Measurements from ENCODE around the gene PHC2. TPM values are rescaled to one million over a fixed set of nuclear protein-coding genes. Genes with fewer than 3 reads are reported as not detected.

The PHC2 gene
- total and polyA plus RNA-seq, 9 of the 15 experiments (the other 6 are each of a cell fraction or from before 2014, with no cell fraction given) = 3.1 to 67.6 (median 34.6) TPM

GRCh38 chr1:33396188-33397124, 34.4 kb downstream of the PHC2 start (continued):
- no peak for TF ChIP-seq DEAF1 (CRISPR knock-in tag; IDR thresholded peaks at IDR 0.05)
- TF ChIP-seq RBM25 (IDR thresholded peaks at IDR 0.05; ENCODE audit: low read depth, low read length, severe bottlenecking) = peak; percentile 99
- no peak for TF ChIP-seq POLR2H (tag; IDR thresholded peaks at IDR 0.05; ENCODE audit: low read depth)
- TF ChIP-seq FOXO4 (CRISPR knock-in tag; IDR thresholded peaks at IDR 0.05) = no peak
- TF ChIP-seq TRIM25 (IDR thresholded peaks at IDR 0.05; ENCODE audit: borderline replicate concordance) = no peak
- TF ChIP-seq PHB2 (IDR thresholded peaks at IDR 0.05; ENCODE audit: low read depth) = no peak
- TF ChIP-seq SRSF9 (IDR thresholded peaks at IDR 0.05; ENCODE audit: borderline replicate concordance, low read depth, low read length) = no peak
- peak; percentile 69 for TF ChIP-seq ZNF395 (CRISPR knock-in tag; IDR thresholded peaks at IDR 0.05)
- no peak for TF ChIP-seq NFE2 (IDR thresholded peaks at IDR 0.05; ENCODE audit: low read depth)
- peak; percentile 65 for TF ChIP-seq CBFA2T2 (conservative IDR thresholded peaks at IDR 0.05)
- TF ChIP-seq PRPF4 (IDR thresholded peaks at IDR 0.05; ENCODE audit: insufficient read depth, low read depth, low read length, poor library complexity, severe bottlenecking) = no peak
- TF ChIP-seq PATZ1 (CRISPR knock-in tag; IDR thresholded peaks at IDR 0.05; ENCODE audit: borderline replicate concordance) = no peak
- TF ChIP-seq MCM5 (IDR thresholded peaks at IDR 0.05; ENCODE audit: low read depth) = no peak
- TF ChIP-seq ILK (tag; IDR thresholded peaks at IDR 0.05; ENCODE audit: borderline replicate concordance, low read depth) = no peak
- TF ChIP-seq CBX1 (IDR thresholded peaks at IDR 0.05; ENCODE audit: low read depth) = peak; percentile 98; the same call in 1 of the 2 replicates
- no peak for TF ChIP-seq HDAC6 (IDR thresholded peaks at IDR 0.05; ENCODE audit: low read depth, low read length)
- 0 out of 2 replicates have a peak, but pooled peaks have one; percentile 31 for TF ChIP-seq TOE1 (IDR thresholded peaks at IDR 0.05; ENCODE audit: borderline replicate concordance)
- TF ChIP-seq TOE1 (CRISPR knock-in tag; IDR thresholded peaks at IDR 0.05; ENCODE audit: borderline replicate concordance, low read depth) = no peak

All from K562 (cell line).